Endothelial cell of umbilical vein (primary cell): ENCODE measurements around the gene RAB1B. TPM values are rescaled to one million over a fixed set of nuclear protein-coding genes. Genes with fewer than 3 reads are reported as not detected.

Source experiments
- BruUV-seq: library from RNA; stranded (reverse); fragments of 400-500 nt; replicated peaks from 2 replicates; lab custom pipeline; 2021; lab: Mats Ljungman, UMichigan
- CTCF ChIA-PET: fragments of 300-600, 350-600 bp; sonication (Branson Sonifier 250); formaldehyde crosslinking; loops from one replicate; lab custom pipeline; 2021; ENCODE audit warnings: antibody characterized with exemption, inconsistent platforms; lab: Charles Lee
- POLR2A ChIA-PET: fragments of 300-600, 350-600 bp; sonication (Branson Sonifier 250); formaldehyde crosslinking; loops from one replicate; lab custom pipeline; 2021; ENCODE audit warnings: antibody characterized with exemption, inconsistent platforms; lab: Charles Lee
- DNase-seq: peaks from one replicate; pipeline ENCODE4 v3.0.0-alpha.2; 2011; ENCODE audit warnings: low read depth, low spot score
- FAIRE-seq: peaks from 2 replicates; lab custom pipeline; 2011; peaks lifted over from hg19 to GRCh38; lab: Jason Lieb, UNC
- H2AFZ ChIP-seq: 2 replicates; pipeline ENCODE4 v1.6.0; 2012; ENCODE audit warnings: low read depth, low read length, control low read depth, inconsistent platforms
- H3K27ac ChIP-seq: 2 replicates; pipeline ENCODE4 v1.5.1; 2011; ENCODE audit warnings: low read depth, mild to moderate bottlenecking, control low read depth, low read length, moderate library complexity; ENCODE audit not compliant: insufficient read depth
- H3K27me3 ChIP-seq, 2 experiments: 2 replicates each; pipeline versions ENCODE4 v1.6.0 to v1.6.1; 2011; ENCODE audit warnings: low read length in 2 of 2, mixed read lengths in 1 of 2; ENCODE audit not compliant: control insufficient read depth in 2 of 2, insufficient read depth in 2 of 2
- H3K36me3 ChIP-seq, 2 experiments: 2 replicates in 1 of 2; 3 replicates in 1 of 2; pipeline ENCODE4 v1.5.1; 2011; ENCODE audit warnings: low read length in 2 of 2, mild to moderate bottlenecking in 1 of 2, moderate library complexity in 1 of 2; ENCODE audit not compliant: control insufficient read depth in 2 of 2, insufficient read depth in 2 of 2; ENCODE audit errors: extremely low read depth in 1 of 2
- H3K4me1 ChIP-seq: 3 replicates; pipeline ENCODE4 v1.5.1; 2011; ENCODE audit warnings: mild to moderate bottlenecking, low read length; ENCODE audit not compliant: control insufficient read depth, insufficient read depth; ENCODE audit errors: extremely low read depth
- H3K4me2 ChIP-seq: 2 replicates; pipeline ENCODE4 v1.6.1; 2011; ENCODE audit warnings: low read length, control low read depth, mixed read lengths; ENCODE audit not compliant: insufficient read depth
- H3K4me3 ChIP-seq, 3 experiments: fragments of 200-600 bp in 1 of 3; sonication (generic), shearing (Covaris generic) in 1 of 3; replicated peaks in 1 of 3; 2 replicates each; pipeline ENCODE4 v1.5.1; 2011 to 2016; ENCODE audit warnings: control low read depth in 3 of 3, low read length in 3 of 3, mild to moderate bottlenecking in 2 of 3, inconsistent platforms in 1 of 3, low read depth in 1 of 3, moderate library complexity in 1 of 3; ENCODE audit not compliant: insufficient read depth in 1 of 3
- H3K79me2 ChIP-seq: 2 replicates; pipeline ENCODE4 v1.6.0; 2012; ENCODE audit warnings: low read length, inconsistent platforms; ENCODE audit not compliant: control insufficient read depth, insufficient read depth
- H3K9ac ChIP-seq: replicated peaks from 2 replicates; pipeline ENCODE3; 2011; ENCODE audit warnings: low read length, control low read depth; ENCODE audit not compliant: insufficient read depth; ENCODE audit errors: extremely low read depth
- H3K9me1 ChIP-seq: replicated peaks from 3 replicates; pipeline ENCODE4 v1.6.0; 2011; ENCODE audit warnings: mild to moderate bottlenecking, low read length; ENCODE audit not compliant: control insufficient read depth, insufficient read depth; ENCODE audit errors: extremely low read depth
- H3K9me3 ChIP-seq: replicated peaks from 2 replicates; pipeline ENCODE4 v1.5.1; 2012; ENCODE audit warnings: low read length, inconsistent platforms; ENCODE audit not compliant: control insufficient read depth, insufficient read depth
- H4K20me1 ChIP-seq: replicated peaks from 2 replicates; pipeline ENCODE3; 2011; ENCODE audit warnings: mild to moderate bottlenecking, low read length; ENCODE audit not compliant: control insufficient read depth, insufficient read depth; ENCODE audit errors: extremely low read depth
- CTCF ChIP-seq, 2 donors: IDR thresholded peaks; 1 replicate in 1 of 2; 2 replicates in 1 of 2; pipeline ENCODE4 v1.5.1; 2011; ENCODE audit warnings: low read length in 2 of 2, mild to moderate bottlenecking in 2 of 2, moderate library complexity in 2 of 2, control low read depth in 1 of 2, inconsistent platforms in 1 of 2, low read depth in 1 of 2; ENCODE audit not compliant: insufficient read depth in 1 of 2; ENCODE audit errors: extremely low read depth in 1 of 2
- EZH2 ChIP-seq: IDR thresholded peaks from 2 replicates; pipeline ENCODE4 v1.6.1; 2012; ENCODE audit warnings: borderline replicate concordance, low read depth, mild to moderate bottlenecking, moderate library complexity, low read length, inconsistent platforms; ENCODE audit not compliant: severe bottlenecking
- FOS ChIP-seq: IDR thresholded peaks from 2 replicates; pipeline ENCODE4 v1.6.1; 2011; ENCODE audit warnings: mild to moderate bottlenecking, low read length, moderate library complexity, borderline replicate concordance; ENCODE audit not compliant: insufficient read depth
- JUN ChIP-seq: IDR thresholded peaks from 2 replicates; pipeline ENCODE4 v1.6.1; 2011; ENCODE audit warnings: borderline replicate concordance, low read depth; ENCODE audit not compliant: insufficient read length, insufficient read depth
- POLR2A ChIP-seq: IDR thresholded peaks from 2 replicates; pipeline ENCODE4 v1.6.1; 2012; ENCODE audit warnings: low read depth, mild to moderate bottlenecking, control low read depth, low read length
- POLR2AphosphoS5 ChIP-seq: IDR thresholded peaks from 2 replicates; pipeline ENCODE4 v1.6.1; 2012; ENCODE audit warnings: low read depth, mild to moderate bottlenecking, control low read depth, low read length, moderate library complexity; ENCODE audit not compliant: insufficient read depth
- dilution Hi-C: fragments of 300-500 bp; cut with MboI; formaldehyde crosslinking; loops from one replicate; pipeline ENCODE4 v1.15.0; 2019; ENCODE audit warnings: low sequenced_read_pairs; ENCODE audit not compliant: extremely low pct_ligation_motif_present
- intact Hi-C: fragments of 100-400 bp; cut with micrococcal nuclease; formaldehyde crosslinking; loops from one replicate; pipeline ENCODE4 v1.10.0; 2022
- polyA plus RNA-seq, 4 experiments: library from polyadenylated mRNA; depleted of rRNA in 3 of 4; stranded (reverse) in 3 of 4; unstranded in 1 of 4; fragments of >200 nt; gene quantifications; 2 replicates each; pipeline versions ENCODE4 v1.2.1 to v1.2.3, GENCODE V29; 2011 to 2012; ENCODE audit warnings: missing spikeins in 1 of 4
- total RNA-seq: library from RNA; stranded (reverse); gene quantifications from 2 replicates; pipeline ENCODE4 v1.2.3, GENCODE V29; 2021
- TF ChIP-seq, protein P1 (sequence below): IDR thresholded peaks from 2 replicates; pipeline ENCODE4 v1.6.1; 2011; ENCODE audit not compliant: insufficient read depth, insufficient read length

Gene RAB1B
- total and polyA plus RNA-seq, 2 donors (not counting 3 experiments of a cell fraction or from before 2014, with no cell fraction given): 171 to 383 TPM

- Histone ChIP-seq H3K4me3 (no peak overlapping the region), H3K27me3 (no peaks in the 10 kb centered on the region), H3K36me3 (peaks cover 0 to 18% of the 10 kb centered on the region in 2 experiments), H3K27ac (no peak overlapping the region), H3K79me2 (no peaks in the 10 kb centered on the region), H2AFZ (no peak overlapping the region), H3K9ac (no peak overlapping the region), H3K9me1 (no peaks in the 10 kb centered on the region), H4K20me1 (no peaks in the 10 kb centered on the region), H3K4me1 (no peaks in the 10 kb centered on the region), H3K9me3 (no peaks in the 10 kb centered on the region), H3K4me2 (no peak overlapping the region)
- FAIRE-seq (no peak), DNase-seq (no peak)
- ChIA-PET POLR2A (no interaction called here), CTCF (interaction anchor here (0.8 kb wide), 1 partner anchor 57 kb away, joined by 3 read pairs; no protein-coding TSS in a partner anchor)
- intact Hi-C loops: no loop called here
- TF ChIP-seq POLR2A (no peak), JUN (no peak), CTCF (IDR thresholded peaks at IDR 0.05; ENCODE audit: extremely low read depth in 1 of 2, insufficient read depth in 1 of 2, low read depth in 1 of 2, low read length in 2 of 2) (no peak), EZH2 (no peak), POLR2AphosphoS5 (no peak), FOS (no peak)
- TF ChIP-seq, protein P1, sequence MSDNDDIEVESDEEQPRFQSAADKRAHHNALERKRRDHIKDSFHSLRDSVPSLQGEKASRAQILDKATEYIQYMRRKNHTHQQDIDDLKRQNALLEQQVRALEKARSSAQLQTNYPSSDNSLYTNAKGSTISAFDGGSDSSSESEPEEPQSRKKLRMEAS: no peak
- no TSS peak for BruUV-seq
- dilution Hi-C loops: no loop called here
Measured at GRCh38 chr11:66226101-66226500, 42.3 kb upstream of the RAB1B start.
